ENCODE data around the gene JAK2.

Gene JAK2

GRCh38 chr9:4955836-4956235 is 29.2 kb upstream of the JAK2 start:
- Histone ChIP-seq H3K9me3 (ENCODE audit: control insufficient read depth, low read length) (no peaks in the 10 kb centered on the region), H3K36me3 (ENCODE audit: control insufficient read depth, insufficient read depth, low read length) (no peaks in the 10 kb centered on the region), H3K4me3 (ENCODE audit: insufficient read depth, low read depth, low read length, poor library complexity, severe bottlenecking) (no peak overlapping the region), H3K27ac (ENCODE audit: insufficient read depth, low read length, poor library complexity, severe bottlenecking) (no peak overlapping the region), H3K27me3 (replicated peaks; ENCODE audit: control insufficient read depth, insufficient read depth, low read length, poor library complexity, severe bottlenecking) (no peaks in the 10 kb centered on the region), H3K4me1 (ENCODE audit: control insufficient read depth, insufficient read depth, low read length, poor library complexity, severe bottlenecking) (no peaks in the 10 kb centered on the region)
- DNase-seq = no peak

- no peak overlapping the region for H3K27ac ChIP-seq (ENCODE audit: insufficient read depth, low read length, poor library complexity, severe bottlenecking)
- H3K27me3 ChIP-seq (replicated peaks; ENCODE audit: control insufficient read depth, insufficient read depth, low read length, poor library complexity, severe bottlenecking) = no peaks in the 10 kb centered on the region
- H3K4me3 ChIP-seq (ENCODE audit: insufficient read depth, low read depth, low read length, poor library complexity, severe bottlenecking) = no peak overlapping the region
- no peaks in the 10 kb centered on the region for H3K36me3 ChIP-seq (ENCODE audit: control insufficient read depth, insufficient read depth, low read length)
- DNase-seq = no peak
- H3K4me1 ChIP-seq (ENCODE audit: control insufficient read depth, insufficient read depth, low read length, poor library complexity, severe bottlenecking) = no peaks in the 10 kb centered on the region
- no peaks in the 10 kb centered on the region for H3K9me3 ChIP-seq (ENCODE audit: control insufficient read depth, low read length)
Observed at GRCh38 chr9:4959031-4959430, 26.0 kb upstream of the JAK2 start.

GRCh38 chr9:4962085-4962484 is 23.0 kb upstream of the JAK2 start:
- Histone ChIP-seq H3K4me1 (ENCODE audit: control insufficient read depth, insufficient read depth, low read length, poor library complexity, severe bottlenecking) (no peaks in the 10 kb centered on the region), H3K27me3 (replicated peaks; ENCODE audit: control insufficient read depth, insufficient read depth, low read length, poor library complexity, severe bottlenecking) (no peaks in the 10 kb centered on the region), H3K36me3 (ENCODE audit: control insufficient read depth, insufficient read depth, low read length) (no peaks in the 10 kb centered on the region), H3K4me3 (ENCODE audit: insufficient read depth, low read depth, low read length, poor library complexity, severe bottlenecking) (no peak overlapping the region), H3K9me3 (ENCODE audit: control insufficient read depth, low read length) (no peaks in the 10 kb centered on the region), H3K27ac (ENCODE audit: insufficient read depth, low read length, poor library complexity, severe bottlenecking) (no peak overlapping the region)
- DNase-seq = no peak

- no peak for DNase-seq
- no peaks in the 10 kb centered on the region for H3K27me3 ChIP-seq (replicated peaks; ENCODE audit: control insufficient read depth, insufficient read depth, low read length, poor library complexity, severe bottlenecking)
- no peaks in the 10 kb centered on the region for H3K4me1 ChIP-seq (ENCODE audit: control insufficient read depth, insufficient read depth, low read length, poor library complexity, severe bottlenecking)
- H3K36me3 ChIP-seq (ENCODE audit: control insufficient read depth, insufficient read depth, low read length) = no peaks in the 10 kb centered on the region
- H3K9me3 ChIP-seq (ENCODE audit: control insufficient read depth, low read length) = no peaks in the 10 kb centered on the region
- H3K4me3 ChIP-seq (ENCODE audit: insufficient read depth, low read depth, low read length, poor library complexity, severe bottlenecking) = no peak overlapping the region
- no peak overlapping the region for H3K27ac ChIP-seq (ENCODE audit: insufficient read depth, low read length, poor library complexity, severe bottlenecking)
Observed at GRCh38 chr9:4964540-4964939, 20.5 kb upstream of the JAK2 start.

GRCh38 chr9:4965174-4965821 is 19.8 kb upstream of the JAK2 start:
- H3K4me1 ChIP-seq (ENCODE audit: control insufficient read depth, insufficient read depth, low read length, poor library complexity, severe bottlenecking) = no peaks in the 10 kb centered on the region
- no peak overlapping the region for H3K27ac ChIP-seq (ENCODE audit: insufficient read depth, low read length, poor library complexity, severe bottlenecking)
- DNase-seq = no peak
- no peaks in the 10 kb centered on the region for H3K36me3 ChIP-seq (ENCODE audit: control insufficient read depth, insufficient read depth, low read length)
- H3K4me3 ChIP-seq (ENCODE audit: insufficient read depth, low read depth, low read length, poor library complexity, severe bottlenecking) = no peak overlapping the region
- H3K9me3 ChIP-seq (ENCODE audit: control insufficient read depth, low read length) = no peaks in the 10 kb centered on the region
- H3K27me3 ChIP-seq (replicated peaks; ENCODE audit: control insufficient read depth, insufficient read depth, low read length, poor library complexity, severe bottlenecking) = no peaks in the 10 kb centered on the region

- DNase-seq = no peak
- Histone ChIP-seq H3K4me1 (ENCODE audit: control insufficient read depth, insufficient read depth, low read length, poor library complexity, severe bottlenecking) (peaks cover 3% of the 10 kb centered on the region), H3K27ac (ENCODE audit: insufficient read depth, low read length, poor library complexity, severe bottlenecking) (no peak overlapping the region), H3K36me3 (ENCODE audit: control insufficient read depth, insufficient read depth, low read length) (no peaks in the 10 kb centered on the region), H3K27me3 (replicated peaks; ENCODE audit: control insufficient read depth, insufficient read depth, low read length, poor library complexity, severe bottlenecking) (no peaks in the 10 kb centered on the region), H3K4me3 (ENCODE audit: insufficient read depth, low read depth, low read length, poor library complexity, severe bottlenecking) (no peak overlapping the region), H3K9me3 (ENCODE audit: control insufficient read depth, low read length) (no peaks in the 10 kb centered on the region)
Observed at GRCh38 chr9:4967523-4967922, 17.5 kb upstream of the JAK2 start.

GRCh38 chr9:4969130-4969529 is 15.9 kb upstream of the JAK2 start:
- Histone ChIP-seq H3K27ac (ENCODE audit: insufficient read depth, low read length, poor library complexity, severe bottlenecking) (no peak overlapping the region), H3K27me3 (replicated peaks; ENCODE audit: control insufficient read depth, insufficient read depth, low read length, poor library complexity, severe bottlenecking) (no peaks in the 10 kb centered on the region), H3K4me1 (ENCODE audit: control insufficient read depth, insufficient read depth, low read length, poor library complexity, severe bottlenecking) (peaks cover 3% of the 10 kb centered on the region), H3K4me3 (ENCODE audit: insufficient read depth, low read depth, low read length, poor library complexity, severe bottlenecking) (no peak overlapping the region), H3K36me3 (ENCODE audit: control insufficient read depth, insufficient read depth, low read length) (no peaks in the 10 kb centered on the region), H3K9me3 (ENCODE audit: control insufficient read depth, low read length) (no peaks in the 10 kb centered on the region)
- no peak for DNase-seq

GRCh38 chr9:4970970-4971641 is 14.0 kb upstream of the JAK2 start:
- H3K27ac ChIP-seq (ENCODE audit: insufficient read depth, low read length, poor library complexity, severe bottlenecking) = no peak overlapping the region

GRCh38 chr9:4973246-4973645 is 11.8 kb upstream of the JAK2 start:
- DNase-seq = no peak
- H3K27ac ChIP-seq (ENCODE audit: insufficient read depth, low read length, poor library complexity, severe bottlenecking) = no peak overlapping the region
- peaks cover 3% of the 10 kb centered on the region for H3K4me1 ChIP-seq (ENCODE audit: control insufficient read depth, insufficient read depth, low read length, poor library complexity, severe bottlenecking)
- no peaks in the 10 kb centered on the region for H3K36me3 ChIP-seq (ENCODE audit: control insufficient read depth, insufficient read depth, low read length)
- no peaks in the 10 kb centered on the region for H3K9me3 ChIP-seq (ENCODE audit: control insufficient read depth, low read length)
- no peak overlapping the region for H3K4me3 ChIP-seq (ENCODE audit: insufficient read depth, low read depth, low read length, poor library complexity, severe bottlenecking)
- H3K27me3 ChIP-seq (replicated peaks; ENCODE audit: control insufficient read depth, insufficient read depth, low read length, poor library complexity, severe bottlenecking) = no peaks in the 10 kb centered on the region

More at GRCh38 chr9:4970970-4971641, 14.0 kb upstream of the JAK2 start:
- H3K27me3 ChIP-seq (replicated peaks; ENCODE audit: control insufficient read depth, insufficient read depth, low read length, poor library complexity, severe bottlenecking) = no peaks in the 10 kb centered on the region
- H3K4me1 ChIP-seq (ENCODE audit: control insufficient read depth, insufficient read depth, low read length, poor library complexity, severe bottlenecking) = peaks cover 3% of the 10 kb centered on the region
- H3K9me3 ChIP-seq (ENCODE audit: control insufficient read depth, low read length) = no peaks in the 10 kb centered on the region
- peak in 1 of 3 donors; percentile 9 for DNase-seq
- H3K4me3 ChIP-seq (ENCODE audit: insufficient read depth, low read depth, low read length, poor library complexity, severe bottlenecking) = peak overlapping the region; percentile 3
- H3K36me3 ChIP-seq (ENCODE audit: control insufficient read depth, insufficient read depth, low read length) = no peaks in the 10 kb centered on the region

- DNase-seq = no peak
- H3K36me3 ChIP-seq (ENCODE audit: control insufficient read depth, insufficient read depth, low read length) = no peaks in the 10 kb centered on the region
- H3K27ac ChIP-seq (ENCODE audit: insufficient read depth, low read length, poor library complexity, severe bottlenecking) = no peak overlapping the region
- no peaks in the 10 kb centered on the region for H3K27me3 ChIP-seq (replicated peaks; ENCODE audit: control insufficient read depth, insufficient read depth, low read length, poor library complexity, severe bottlenecking)
- H3K4me3 ChIP-seq (ENCODE audit: insufficient read depth, low read depth, low read length, poor library complexity, severe bottlenecking) = no peak overlapping the region
- no peaks in the 10 kb centered on the region for H3K9me3 ChIP-seq (ENCODE audit: control insufficient read depth, low read length)
- H3K4me1 ChIP-seq (ENCODE audit: control insufficient read depth, insufficient read depth, low read length, poor library complexity, severe bottlenecking) = peaks cover 3% of the 10 kb centered on the region
Observed at GRCh38 chr9:4973902-4974301, 11.2 kb upstream of the JAK2 start.
